ENCODE results near the gene TTC24. TPM values are rescaled to one million over a fixed set of nuclear protein-coding genes. Genes with fewer than 3 reads are reported as not detected.
A peak's percentile ranks its signal among the peaks of the same experiment; 100 is the strongest.
"Not testable (repeated sequence)": the region's sequence is repeated elsewhere in the genome, so short reads cannot be mapped to it uniquely, and the experiment has no call there.

Gene TTC24
- total RNA-seq, 2 experiments from 2014 or later, result 12.6 to 16.9 TPM

GRCh38 chr1:156607344-156607743 lies 27.8 kb downstream of the TTC24 start:
- H3K27ac Mint-ChIP-seq; H3K9me3 Mint-ChIP-seq (ENCODE audit: low read depth); H3K36me3 Mint-ChIP-seq; CTCF ChIA-PET; ATAC-seq; DNase-seq; H3K4me3 Mint-ChIP-seq: not testable (repeated sequence)
- Mint-ChIP-seq H3K4me1 (peaks cover 16% of the 10 kb centered on the region), H3K27me3 (peaks cover 13% of the 10 kb centered on the region)

GRCh38 chr1:156608036-156608674 lies 28.6 kb downstream of the TTC24 start:
- Mint-ChIP-seq H3K4me1 (peaks cover 11% of the 10 kb centered on the region), H3K4me3 (no peak overlapping the region), H3K27ac (no peak overlapping the region), H3K27me3 (peaks cover 19% of the 10 kb centered on the region), H3K9me3 (ENCODE audit: low read depth) (no peaks in the 10 kb centered on the region), H3K36me3 (no peaks in the 10 kb centered on the region)
- CTCF ChIA-PET, result interaction anchor here (0.5 to 5.7 kb wide), 36 partner anchors 9 to 229 kb away, joined by 3 to 60 read pairs (median 6); partner anchors contain the start of genes NAXE, NES and TTC24
- peak; percentile 81 for DNase-seq
- ATAC-seq, result peak; percentile 94

GRCh38 chr1:156608981-156609380 lies 29.5 kb downstream of the TTC24 start:
- H3K27ac Mint-ChIP-seq, result no peak overlapping the region
- peaks cover 24% of the 10 kb centered on the region for H3K27me3 Mint-ChIP-seq
- ATAC-seq (peak; percentile 82), DNase-seq (peak; percentile 74)
- peaks cover 11% of the 10 kb centered on the region for H3K4me1 Mint-ChIP-seq
- H3K4me3 Mint-ChIP-seq, result no peak overlapping the region
- CTCF ChIA-PET, result interaction anchor here (0.9 to 5.7 kb wide), 33 partner anchors 10 to 230 kb away, joined by 3 to 60 read pairs (median 6); partner anchors contain the start of genes NAXE, NES and TTC24
- no peaks in the 10 kb centered on the region for H3K9me3 Mint-ChIP-seq (ENCODE audit: low read depth)
- no peaks in the 10 kb centered on the region for H3K36me3 Mint-ChIP-seq

GRCh38 chr1:156610072-156610471 lies 30.5 kb downstream of the TTC24 start:
- Mint-ChIP-seq H3K4me1 (peaks cover 11% of the 10 kb centered on the region), H3K27me3 (peaks cover 33% of the 10 kb centered on the region)
- DNase-seq; H3K9me3 Mint-ChIP-seq (ENCODE audit: low read depth); ATAC-seq; H3K27ac Mint-ChIP-seq; H3K4me3 Mint-ChIP-seq; H3K36me3 Mint-ChIP-seq: not testable (repeated sequence)
- CTCF ChIA-PET, result interaction anchor here (2.4 to 6.9 kb wide), 4 partner anchors 15 to 224 kb away, joined by 9 to 73 read pairs (median 38); no protein-coding TSS in a partner anchor

GRCh38 chr1:156612666-156613065 lies 33.1 kb downstream of the TTC24 start:
- ATAC-seq (no peak), DNase-seq (no peak)
- H3K4me3 Mint-ChIP-seq, result no peak overlapping the region
- no peaks in the 10 kb centered on the region for H3K36me3 Mint-ChIP-seq
- no peak overlapping the region for H3K27ac Mint-ChIP-seq
- H3K9me3 Mint-ChIP-seq (ENCODE audit: low read depth), result no peaks in the 10 kb centered on the region
- CTCF ChIA-PET, result interaction anchor here (1.1 to 6.9 kb wide), 10 partner anchors 9 to 235 kb away, joined by 3 to 73 read pairs (median 8); no protein-coding TSS in a partner anchor
- peaks cover 7% of the 10 kb centered on the region for H3K4me1 Mint-ChIP-seq
- H3K27me3 Mint-ChIP-seq, result peaks cover 45% of the 10 kb centered on the region

GRCh38 chr1:156615946-156616345 lies 36.4 kb downstream of the TTC24 start:
- DNase-seq, result no peak
- no peak overlapping the region for H3K4me3 Mint-ChIP-seq
- no peaks in the 10 kb centered on the region for H3K9me3 Mint-ChIP-seq (ENCODE audit: low read depth)
- H3K27ac Mint-ChIP-seq, result no peak overlapping the region
- H3K36me3 Mint-ChIP-seq, result no peaks in the 10 kb centered on the region
- H3K27me3 Mint-ChIP-seq, result peaks cover 64% of the 10 kb centered on the region
- no peaks in the 10 kb centered on the region for H3K4me1 Mint-ChIP-seq
- ATAC-seq, result no peak
- CTCF ChIA-PET, result interaction anchor here (6.9 kb wide), 1 partner anchor 9 kb away, joined by 73 read pairs; no protein-coding TSS in a partner anchor

GRCh38 chr1:156616463-156616862 lies 36.9 kb downstream of the TTC24 start:
- no peak overlapping the region for H3K27ac Mint-ChIP-seq
- peaks cover 64% of the 10 kb centered on the region for H3K27me3 Mint-ChIP-seq
- H3K36me3 Mint-ChIP-seq, result no peaks in the 10 kb centered on the region
- CTCF ChIA-PET, result interaction anchor here (0.7 to 6.9 kb wide), 6 partner anchors 9 to 311 kb away, joined by 3 to 73 read pairs (median 6); no protein-coding TSS in a partner anchor
- H3K4me1 Mint-ChIP-seq, result no peaks in the 10 kb centered on the region
- H3K9me3 Mint-ChIP-seq (ENCODE audit: low read depth), result no peaks in the 10 kb centered on the region
- no peak overlapping the region for H3K4me3 Mint-ChIP-seq
- ATAC-seq (no peak), DNase-seq (no peak)

GRCh38 chr1:156618853-156619581 lies 39.5 kb downstream of the TTC24 start, which contains the start of gene HAPLN2:
Gene HAPLN2, plus strand, starts transcription at chr1:156619415. Its CDS starts 4,076 bp downstream, at chr1:156623491.
- ATAC-seq, result peak; percentile 46

GRCh38 chr1:156619582-156619955 lies 40.0 kb downstream of the TTC24 start:
- H3K27me3 Mint-ChIP-seq, result peaks cover 62% of the 10 kb centered on the region
- CTCF ChIA-PET, result interaction anchor here (0.7 to 15.7 kb wide), 16 partner anchors 11 to 234 kb away, joined by 3 to 344 read pairs (median 4); partner anchors contain the start of gene BCAN

More at GRCh38 chr1:156618853-156619581, 39.5 kb downstream of the TTC24 start, which contains the start of gene HAPLN2:
- H3K9me3 Mint-ChIP-seq (ENCODE audit: low read depth), result no peaks in the 10 kb centered on the region
- CTCF ChIA-PET, result interaction anchor here (0.7 to 15.7 kb wide), 13 partner anchors 11 to 233 kb away, joined by 3 to 344 read pairs (median 4); partner anchors contain the start of gene BCAN
- no peak within 1 kb of the TSS for H3K27ac Mint-ChIP-seq
- peaks cover 63% of the 10 kb centered on the region for H3K27me3 Mint-ChIP-seq
- DNase-seq, result no peak
- H3K36me3 Mint-ChIP-seq, result no peaks in the 10 kb centered on the region
- H3K4me3 Mint-ChIP-seq, result no peak within 1 kb of the TSS
- H3K4me1 Mint-ChIP-seq, result no peaks in the 10 kb centered on the region

GRCh38 chr1:156622581-156623297 lies 43.2 kb downstream of the TTC24 start:
- no peak overlapping the region for H3K4me3 Mint-ChIP-seq
- no peak overlapping the region for H3K27ac Mint-ChIP-seq
- CTCF ChIA-PET, result interaction anchor here (0.9 to 15.7 kb wide), 10 partner anchors 10 to 177 kb away, joined by 3 to 344 read pairs (median 12); partner anchors contain the start of genes BCAN and NES
- ATAC-seq, result no peak
- peaks cover 8% of the 10 kb centered on the region for H3K4me1 Mint-ChIP-seq
- H3K9me3 Mint-ChIP-seq (ENCODE audit: low read depth), result no peaks in the 10 kb centered on the region
- peaks cover 70% of the 10 kb centered on the region for H3K27me3 Mint-ChIP-seq
- H3K36me3 Mint-ChIP-seq, result no peaks in the 10 kb centered on the region
- DNase-seq, result no peak

More at GRCh38 chr1:156619582-156619955, 40.0 kb downstream of the TTC24 start:
- no peaks in the 10 kb centered on the region for H3K9me3 Mint-ChIP-seq (ENCODE audit: low read depth)
- peaks cover 2% of the 10 kb centered on the region for H3K4me1 Mint-ChIP-seq
- no peaks in the 10 kb centered on the region for H3K36me3 Mint-ChIP-seq
- H3K27ac Mint-ChIP-seq, result no peak overlapping the region
- ATAC-seq (no peak), DNase-seq (no peak)
- no peak overlapping the region for H3K4me3 Mint-ChIP-seq

GRCh38 chr1:156623946-156624813 lies 44.7 kb downstream of the TTC24 start:
- H3K27me3 Mint-ChIP-seq, result peaks cover 73% of the 10 kb centered on the region
- ATAC-seq (peak; percentile 67), DNase-seq (peak; percentile 61)
- no peaks in the 10 kb centered on the region for H3K9me3 Mint-ChIP-seq (ENCODE audit: low read depth)
- H3K4me3 Mint-ChIP-seq, result no peak overlapping the region
- CTCF ChIA-PET, result interaction anchor here (0.6 to 15.7 kb wide), 33 partner anchors 11 to 304 kb away, joined by 3 to 344 read pairs (median 5); partner anchors contain the start of genes BCAN, GPATCH4 and NES
- H3K27ac Mint-ChIP-seq, result no peak overlapping the region
- H3K36me3 Mint-ChIP-seq, result no peaks in the 10 kb centered on the region
- peaks cover 8% of the 10 kb centered on the region for H3K4me1 Mint-ChIP-seq
